Tibial artery (tissue), 4 donors: ENCODE measurements around the gene SPSB4.

Experiments used
- DNase-seq, 2 donors: peaks; one replicate each; pipeline ENCODE4 v3.0.0-alpha.2; 2019
- H3K27ac ChIP-seq, 2 donors: fragments of 200-600 bp; sonication (generic) in 1 of 2; 1 replicate in 1 of 2; 2 replicates in 1 of 2; pipeline ENCODE4 v1.5.1; 2018 to 2019; ENCODE audit warnings: mild to moderate bottlenecking in 1 of 2
- H3K27me3 ChIP-seq, 2 donors: fragments of 200-600 bp; sonication (generic) in 1 of 2; one replicate each; pipeline versions ENCODE4 v1.5.1 to v1.6.0; 2016 to 2019
- H3K36me3 ChIP-seq, 3 donors: fragments of 200-600 bp; sonication (generic) in 2 of 3; one replicate each; pipeline ENCODE4 v1.5.1; 2016 to 2019; ENCODE audit warnings: mild to moderate bottlenecking in 2 of 3
- H3K4me1 ChIP-seq, 4 donors: fragments of 200-600 bp; sonication (generic) in 2 of 4; 1 replicate in 3 of 4; 2 replicates in 1 of 4; pipeline ENCODE4 v1.5.1; 2016 to 2019
- H3K4me3 ChIP-seq, 2 donors: fragments of 200-600 bp; sonication (generic) in 1 of 2; 1 replicate in 1 of 2; 2 replicates in 1 of 2; pipeline ENCODE4 v1.5.1; 2018 to 2019; ENCODE audit warnings: mild to moderate bottlenecking in 2 of 2
- H3K9me3 ChIP-seq, 3 donors: fragments of 200-600 bp; sonication (generic) in 1 of 3; one replicate each; pipeline ENCODE4 v1.5.1; 2016 to 2019
- intact Hi-C: fragments of 100-400 bp; cut with DNase I; formaldehyde crosslinking; loops from one replicate; pipeline ENCODE4 v1.15.0; 2023; ENCODE audit warnings: low total_unique reads
- TF ChIP-seq, protein P1 (sequence below), 2 experiments: fragments of 200-600 bp in 1 of 2; fragments of 450-650 bp in 1 of 2; IDR thresholded peaks; one replicate each; pipeline ENCODE4 v1.5.1; 2017 to 2019; ENCODE audit warnings: antibody characterized with exemption in 2 of 2, mild to moderate bottlenecking in 1 of 2, moderate library complexity in 1 of 2

SPSB4 gene

DNA sequence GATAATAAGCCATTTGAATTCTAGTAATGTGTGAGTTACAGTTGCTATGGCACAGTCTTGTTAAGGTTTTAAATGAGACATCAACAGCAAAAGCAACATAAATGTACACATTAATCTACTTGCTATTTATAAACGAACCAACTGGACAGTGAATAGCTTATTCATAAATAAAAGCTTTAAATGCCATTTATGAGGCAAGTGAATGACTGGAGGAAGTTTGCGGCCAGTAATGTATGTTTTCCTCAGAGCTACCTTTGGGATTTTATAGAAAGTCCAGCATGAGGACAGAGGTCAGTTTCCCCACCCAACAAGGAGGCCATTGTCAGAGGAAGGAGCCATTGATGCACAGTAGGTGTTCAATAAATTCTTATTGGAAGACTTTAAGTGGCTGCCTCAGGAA, 132.5 kb downstream of the SPSB4 start:
- TF ChIP-seq, protein P1, sequence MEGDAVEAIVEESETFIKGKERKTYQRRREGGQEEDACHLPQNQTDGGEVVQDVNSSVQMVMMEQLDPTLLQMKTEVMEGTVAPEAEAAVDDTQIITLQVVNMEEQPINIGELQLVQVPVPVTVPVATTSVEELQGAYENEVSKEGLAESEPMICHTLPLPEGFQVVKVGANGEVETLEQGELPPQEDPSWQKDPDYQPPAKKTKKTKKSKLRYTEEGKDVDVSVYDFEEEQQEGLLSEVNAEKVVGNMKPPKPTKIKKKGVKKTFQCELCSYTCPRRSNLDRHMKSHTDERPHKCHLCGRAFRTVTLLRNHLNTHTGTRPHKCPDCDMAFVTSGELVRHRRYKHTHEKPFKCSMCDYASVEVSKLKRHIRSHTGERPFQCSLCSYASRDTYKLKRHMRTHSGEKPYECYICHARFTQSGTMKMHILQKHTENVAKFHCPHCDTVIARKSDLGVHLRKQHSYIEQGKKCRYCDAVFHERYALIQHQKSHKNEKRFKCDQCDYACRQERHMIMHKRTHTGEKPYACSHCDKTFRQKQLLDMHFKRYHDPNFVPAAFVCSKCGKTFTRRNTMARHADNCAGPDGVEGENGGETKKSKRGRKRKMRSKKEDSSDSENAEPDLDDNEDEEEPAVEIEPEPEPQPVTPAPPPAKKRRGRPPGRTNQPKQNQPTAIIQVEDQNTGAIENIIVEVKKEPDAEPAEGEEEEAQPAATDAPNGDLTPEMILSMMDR (IDR thresholded peaks at IDR 0.05) = no peak

DNA sequence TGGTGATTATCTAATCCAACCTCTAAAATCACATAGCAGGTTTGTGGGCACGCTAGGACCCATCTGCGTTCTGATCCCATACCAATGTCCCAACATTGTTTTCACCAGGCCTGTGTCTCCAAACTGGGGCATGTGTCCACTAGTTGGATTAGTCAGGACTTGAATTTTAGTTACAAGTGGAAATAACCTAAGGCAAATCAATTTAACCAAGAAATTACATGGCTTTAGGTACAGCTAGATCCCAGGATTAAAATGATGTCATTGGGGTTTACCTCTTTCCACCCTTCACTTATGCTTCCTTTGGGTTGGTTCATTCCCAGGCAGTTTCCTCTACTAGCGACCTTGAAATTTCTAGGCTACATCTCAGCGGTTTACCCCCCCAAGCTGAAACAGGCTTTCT, 133.3 kb downstream of the SPSB4 start:
- DNase-seq = no peak
- TF ChIP-seq, protein P1 (IDR thresholded peaks at IDR 0.05) = no peak
- Histone ChIP-seq H3K9me3 (peaks cover 0 to 8% (median 0%) of the 10 kb centered on the region in 3 donors), H3K27ac (no peak overlapping the region), H3K27me3 (no peaks in the 10 kb centered on the region), H3K4me3 (no peak overlapping the region), H3K4me1 (no peaks in the 10 kb centered on the region), H3K36me3 (no peaks in the 10 kb centered on the region)
- intact Hi-C loops = loop anchor here (10.0 kb wide), 1 partner anchor 270 kb away; no protein-coding TSS in a partner anchor

More for the DNA sequence above, 132.5 kb downstream of the SPSB4 start:
- no peak overlapping the region for H3K4me3 ChIP-seq
- no peaks in the 10 kb centered on the region for H3K4me1 ChIP-seq
- H3K27me3 ChIP-seq = no peaks in the 10 kb centered on the region
- peaks cover 0 to 8% (median 0%) of the 10 kb centered on the region in 3 donors for H3K9me3 ChIP-seq
- DNase-seq = no peak
- H3K36me3 ChIP-seq = no peaks in the 10 kb centered on the region
- intact Hi-C loops = loop anchor here (10.0 kb wide), 1 partner anchor 269 kb away; no protein-coding TSS in a partner anchor
- H3K27ac ChIP-seq = no peak overlapping the region

DNA sequence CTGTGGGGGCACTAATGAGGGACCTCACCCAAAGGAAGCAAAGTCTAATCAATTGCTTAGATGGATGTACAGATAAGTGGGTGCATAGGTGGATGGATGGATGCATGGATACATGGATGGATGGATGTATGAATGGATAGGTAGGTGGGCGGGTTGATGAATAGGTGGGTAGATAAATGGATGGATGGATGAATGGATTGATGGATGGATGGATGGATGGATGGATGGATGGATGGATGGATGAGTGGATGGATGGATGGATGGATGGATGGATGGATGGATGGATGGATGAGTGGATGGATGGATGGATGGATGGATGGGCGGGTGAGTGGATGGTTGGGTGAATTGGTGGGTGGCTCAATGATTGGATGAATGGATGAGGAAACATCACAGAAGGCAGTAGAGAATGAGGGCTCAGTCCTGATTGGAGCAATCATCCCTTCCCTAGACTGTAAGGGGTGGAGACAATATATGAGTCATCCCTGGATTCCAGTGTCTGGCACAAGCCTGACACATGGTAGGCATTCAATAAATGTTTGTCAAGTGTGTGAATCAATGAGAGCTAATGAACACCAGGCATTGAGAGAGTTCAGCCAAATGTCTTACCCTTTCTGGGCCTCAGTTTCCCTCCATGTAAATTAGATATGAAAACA, 140.1 kb downstream of the SPSB4 start:
- H3K4me3 ChIP-seq = no peak overlapping the region
- H3K27ac ChIP-seq = no peak overlapping the region
- H3K36me3 ChIP-seq = no peaks in the 10 kb centered on the region
- no peak for DNase-seq
- peaks cover 0 to 13% of the 10 kb centered on the region in 2 donors for H3K27me3 ChIP-seq
- intact Hi-C loops = loop anchor here (5.0 kb wide), 1 partner anchor 194 kb away; no protein-coding TSS in a partner anchor
- H3K9me3 ChIP-seq = no peaks in the 10 kb centered on the region
- no peaks in the 10 kb centered on the region for H3K4me1 ChIP-seq
- TF ChIP-seq, protein P1 (IDR thresholded peaks at IDR 0.05) = no peak

DNA sequence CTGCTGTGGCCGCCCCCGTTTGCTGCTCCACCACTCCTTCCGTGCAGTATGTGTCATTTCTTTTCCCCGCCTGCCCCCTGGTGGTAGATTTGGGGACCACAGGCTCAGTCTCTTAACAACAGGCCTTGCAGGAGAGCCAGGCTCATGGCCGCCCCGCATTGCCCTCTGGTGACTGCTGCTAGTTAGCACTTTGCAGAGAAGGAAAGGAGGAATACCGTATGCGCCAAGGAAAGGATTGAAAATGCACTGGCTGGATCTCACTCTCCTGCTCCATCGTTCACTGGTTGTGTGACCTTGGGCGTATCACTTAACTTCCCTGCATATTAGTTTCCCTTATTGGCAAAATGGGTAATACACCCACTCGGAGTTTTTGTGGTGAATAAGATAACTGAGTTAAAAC, 141.2 kb downstream of the SPSB4 start:
- H3K4me1 ChIP-seq = no peaks in the 10 kb centered on the region
- H3K27ac ChIP-seq = no peak overlapping the region
- DNase-seq = peak; percentile 97 to 99
- H3K9me3 ChIP-seq = no peaks in the 10 kb centered on the region
- intact Hi-C loops = loop anchor here (5.0 kb wide), 1 partner anchor 195 kb away; no protein-coding TSS in a partner anchor
- H3K27me3 ChIP-seq = peaks cover 0 to 13% of the 10 kb centered on the region in 2 donors
- no peaks in the 10 kb centered on the region for H3K36me3 ChIP-seq
- TF ChIP-seq, protein P1 (IDR thresholded peaks at IDR 0.05) = peak; percentile 96 to 99
- no peak overlapping the region for H3K4me3 ChIP-seq

DNA sequence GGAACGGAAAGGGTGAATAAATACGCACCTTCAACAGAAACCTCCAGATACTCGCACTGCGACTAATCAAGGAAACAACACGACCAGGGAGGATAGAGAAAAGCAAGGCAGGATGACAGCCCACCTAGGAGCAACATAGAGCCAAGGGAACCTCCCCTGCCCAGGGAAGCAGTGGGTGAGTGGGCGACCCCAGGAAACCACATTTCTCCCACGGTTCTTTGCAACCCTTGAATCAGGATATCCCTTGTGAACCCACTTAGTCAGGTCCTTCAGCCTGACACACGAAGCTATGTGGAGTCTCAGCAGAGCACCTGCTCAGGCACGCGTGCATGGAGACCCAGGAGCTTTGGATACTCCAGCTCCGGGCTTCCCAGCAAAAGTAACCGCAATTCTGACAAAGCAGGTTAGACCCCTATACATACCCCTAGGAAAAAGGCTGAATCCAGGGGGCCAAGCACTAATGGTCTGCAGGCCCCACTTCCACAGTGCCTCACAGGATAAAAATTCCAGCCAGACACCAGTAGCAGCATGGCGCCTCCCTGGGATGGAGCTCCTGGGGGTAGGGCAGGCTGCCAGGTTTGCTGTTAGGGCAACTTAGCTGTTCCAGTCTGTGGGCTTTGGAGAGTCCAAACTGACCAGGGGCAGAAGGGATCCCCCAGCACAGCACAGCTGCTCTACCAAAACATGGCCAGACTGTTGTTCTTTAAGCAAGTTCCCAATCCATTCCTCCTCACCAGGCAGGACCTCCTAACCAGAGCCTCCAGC, 142.1 kb downstream of the SPSB4 start:
- H3K9me3 ChIP-seq = no peaks in the 10 kb centered on the region
- H3K27ac ChIP-seq = no peak overlapping the region
- TF ChIP-seq, protein P1 (IDR thresholded peaks at IDR 0.05) = no peak
- intact Hi-C loops = loop anchor here (5.0 kb wide), 1 partner anchor 196 kb away; no protein-coding TSS in a partner anchor
- H3K36me3 ChIP-seq = no peaks in the 10 kb centered on the region
- no peaks in the 10 kb centered on the region for H3K4me1 ChIP-seq
- no peak for DNase-seq
- peaks cover 0 to 13% of the 10 kb centered on the region in 2 donors for H3K27me3 ChIP-seq
- no peak overlapping the region for H3K4me3 ChIP-seq
